Transverse colon (tissue), 4 donors: Measurements from ENCODE around the gene CD300A. TPM values are rescaled to one million over a fixed set of nuclear protein-coding genes. Genes with fewer than 3 reads are reported as not detected.
"Not testable (repeated sequence)": the region's sequence is repeated elsewhere in the genome, so short reads cannot be mapped to it uniquely, and the experiment has no call there.

Source experiments
- DNase-seq: peaks from one replicate; pipeline ENCODE4 v3.0.0-alpha.2; 2019
- H3K27ac ChIP-seq, 4 donors: fragments of 200-600 bp; sonication (generic); 2 replicates each; pipeline ENCODE4 v1.5.1; 2016 to 2018; ENCODE audit warnings: inconsistent platforms in 4 of 4
- H3K27me3 ChIP-seq: fragments of 200-600 bp; sonication (generic); 2 replicates; pipeline ENCODE4 v1.5.1; 2017; ENCODE audit warnings: inconsistent platforms
- H3K36me3 ChIP-seq, 4 donors: fragments of 200-600 bp; sonication (generic); 2 replicates each; pipeline ENCODE4 v1.5.1; 2017 to 2019; ENCODE audit warnings: inconsistent platforms in 4 of 4
- H3K4me1 ChIP-seq, 4 donors: fragments of 200-600 bp; sonication (generic); 2 replicates each; pipeline ENCODE4 v1.5.1; 2017 to 2020; ENCODE audit warnings: inconsistent platforms in 4 of 4
- H3K4me3 ChIP-seq, 4 donors: fragments of 200-600 bp; sonication (generic); 1 replicate in 1 of 4; 2 replicates in 3 of 4; pipeline versions ENCODE4 v1.5.1 to v1.6.1; 2017 to 2019; ENCODE audit warnings: inconsistent platforms in 4 of 4
- H3K9me3 ChIP-seq, 2 donors: fragments of 200-600 bp; sonication (generic); 2 replicates each; pipeline ENCODE4 v1.5.1; 2017 to 2019; ENCODE audit warnings: inconsistent platforms in 2 of 2
- CTCF ChIP-seq, 5 experiments: fragments of 200-600 bp in 3 of 5; fragments of 450-650 bp in 2 of 5; sonication (generic) in 3 of 5; IDR thresholded peaks; 1 replicate in 2 of 5; 2 replicates in 3 of 5; pipeline ENCODE4 v1.5.1; 2016 to 2017; ENCODE audit warnings: antibody characterized with exemption in 5 of 5, inconsistent platforms in 3 of 5, mild to moderate bottlenecking in 2 of 5, moderate library complexity in 1 of 5
- EP300 ChIP-seq: sonication (generic); formaldehyde crosslinking; IDR thresholded peaks from one replicate; pipeline ENCODE4 v1.6.1; 2017; ENCODE audit warnings: antibody characterized with exemption, low read depth
- POLR2A ChIP-seq: fragments of 450-650 bp; IDR thresholded peaks from one replicate; pipeline ENCODE4 v1.6.1; 2016; ENCODE audit warnings: antibody characterized with exemption, mild to moderate bottlenecking, moderate library complexity
- POLR2AphosphoS5 ChIP-seq, 3 donors: sonication (generic); formaldehyde crosslinking; IDR thresholded peaks; one replicate each; pipeline ENCODE4 v1.6.1; 2016; ENCODE audit warnings: antibody characterized with exemption in 3 of 3
- WGBS, 2 donors: methylation state at CpG; one replicate each; pipeline ENCODE4 v1.1.5; 2018; ENCODE audit warnings: low coverage in 1 of 2; 5-methylcytosine and 5-hydroxymethylcytosine counted together
- in situ Hi-C, 4 donors: fragments of 200-750 bp; cut with MboI; loops; one replicate each; pipeline versions ENCODE4 v1.15.0 to v1.15.1; 2017; ENCODE audit warnings: low sequenced_read_pairs in 3 of 4, low pct_ligation_motif_present in 1 of 4, low pct_unique_long_range_greater_than_20kb in 1 of 4
- intact Hi-C: fragments of 100-400 bp; cut with DNase I; formaldehyde crosslinking; loops from one replicate; pipeline ENCODE4 v1.15.1; 2023; ENCODE audit warnings: low total_unique reads
- total RNA-seq, 4 donors: library from RNA; depleted of rRNA; stranded (reverse); fragments of >200 nt; gene quantifications; one replicate each; pipeline ENCODE4 v1.1.0, GENCODE V29; 2016

The CD300A gene
- total RNA-seq, 4 donors from 2014 or later = 3.1 to 5.1 TPM; not detected in 2

GRCh38 chr17:74484066-74484465, 17.6 kb downstream of the CD300A start:
- intact Hi-C loops (no loop called here), in situ Hi-C loops (no loop called here)
- H3K4me1 ChIP-seq = peaks cover 0 to 3% (median 0%) of the 10 kb centered on the region in 4 donors
- H3K4me3 ChIP-seq = no peak overlapping the region
- DNase-seq = no peak
- WGBS, 2 donors = 80 to 84% methylated on average over 1 to 9 of the region's 9 CpGs
- H3K27me3 ChIP-seq = no peaks in the 10 kb centered on the region
- H3K27ac ChIP-seq = no peak overlapping the region
- no peaks in the 10 kb centered on the region for H3K9me3 ChIP-seq
- H3K36me3 ChIP-seq = no peaks in the 10 kb centered on the region
- no peak for TF ChIP-seq POLR2A
- no peak for TF ChIP-seq POLR2AphosphoS5 (IDR thresholded peaks at IDR 0.05)
- TF ChIP-seq EP300 = no peak
- TF ChIP-seq CTCF (IDR thresholded peaks at IDR 0.05) = no peak

GRCh38 chr17:74485022-74485743, 18.7 kb downstream of the CD300A start:
- Histone ChIP-seq H3K27me3 (no peaks in the 10 kb centered on the region), H3K4me3 (no peak overlapping the region), H3K27ac (no peak overlapping the region), H3K36me3 (no peaks in the 10 kb centered on the region), H3K9me3 (no peaks in the 10 kb centered on the region), H3K4me1 (no peaks in the 10 kb centered on the region)
- 52 to 56% methylated on average over 4 to 9 of the region's 9 CpGs for WGBS, 2 donors
- in situ Hi-C loops (no loop called here), intact Hi-C loops (no loop called here)
- TF ChIP-seq CTCF (IDR thresholded peaks at IDR 0.05) = no peak
- TF ChIP-seq POLR2A = no peak
- TF ChIP-seq EP300 = no peak
- no peak for TF ChIP-seq POLR2AphosphoS5 (IDR thresholded peaks at IDR 0.05)
- no peak for DNase-seq

- Histone ChIP-seq H3K9me3 (no peaks in the 10 kb centered on the region), H3K4me3 (no peak overlapping the region), H3K27ac (no peak overlapping the region), H3K27me3 (no peaks in the 10 kb centered on the region), H3K4me1 (no peaks in the 10 kb centered on the region), H3K36me3 (no peaks in the 10 kb centered on the region)
- intact Hi-C loops = no loop called here
- TF ChIP-seq POLR2AphosphoS5 (IDR thresholded peaks at IDR 0.05) (no peak), CTCF (IDR thresholded peaks at IDR 0.05) (no peak), POLR2A (no peak), EP300 (no peak)
- DNase-seq = no peak
- 57 to 73% methylated on average over 2 to 5 of the region's 5 CpGs for WGBS, 2 donors
- in situ Hi-C loops = no loop called here
Observed at GRCh38 chr17:74485841-74486240, 19.4 kb downstream of the CD300A start.

GRCh38 chr17:74488276-74488675, 21.8 kb downstream of the CD300A start:
- H3K27ac ChIP-seq, H3K4me1 ChIP-seq, in situ Hi-C loops, H3K36me3 ChIP-seq, H3K4me3 ChIP-seq, intact Hi-C loops, DNase-seq, H3K9me3 ChIP-seq, H3K27me3 ChIP-seq: not testable (repeated sequence)
- WGBS, 2 donors = 100% methylated on average over 4 of the region's 4 CpGs; no CpG with 5 or more reads in 1 of the 2 donors

- DNase-seq = no peak
- no peaks in the 10 kb centered on the region for H3K9me3 ChIP-seq
- H3K27me3 ChIP-seq = no peaks in the 10 kb centered on the region
- intact Hi-C loops = no loop called here
- no peak overlapping the region for H3K27ac ChIP-seq
- H3K4me1 ChIP-seq = peaks cover 0 to 4% (median 0%) of the 10 kb centered on the region in 4 donors
- TF ChIP-seq EP300 = no peak
- no peak for TF ChIP-seq POLR2AphosphoS5 (IDR thresholded peaks at IDR 0.05)
- TF ChIP-seq CTCF (IDR thresholded peaks at IDR 0.05) = no peak
- no peak for TF ChIP-seq POLR2A
- in situ Hi-C loops = no loop called here
- no peaks in the 10 kb centered on the region for H3K36me3 ChIP-seq
- 89% methylated on average over 9 of the region's 9 CpGs; no CpG with 5 or more reads in 1 of the 2 donors for WGBS, 2 donors
- no peak overlapping the region for H3K4me3 ChIP-seq
Observed at GRCh38 chr17:74490716-74491115, 24.3 kb downstream of the CD300A start.
